Colon (tissue), 2 donors: Measurements from ENCODE around the gene CTIF.

Experiments
- FAIRE-seq: peaks from 2 replicates; lab custom pipeline; 2012; peaks lifted over from hg19 to GRCh38; lab: Jason Lieb, UNC
- donor health status: control.
- donor health status: control.

CTIF gene

GRCh38 chr18:48667276-48668254, 128.7 kb downstream of the CTIF start:
- no peak for FAIRE-seq

- FAIRE-seq: no peak
Measured at GRCh38 chr18:48668466-48669179, 129.8 kb downstream of the CTIF start.

DNA sequence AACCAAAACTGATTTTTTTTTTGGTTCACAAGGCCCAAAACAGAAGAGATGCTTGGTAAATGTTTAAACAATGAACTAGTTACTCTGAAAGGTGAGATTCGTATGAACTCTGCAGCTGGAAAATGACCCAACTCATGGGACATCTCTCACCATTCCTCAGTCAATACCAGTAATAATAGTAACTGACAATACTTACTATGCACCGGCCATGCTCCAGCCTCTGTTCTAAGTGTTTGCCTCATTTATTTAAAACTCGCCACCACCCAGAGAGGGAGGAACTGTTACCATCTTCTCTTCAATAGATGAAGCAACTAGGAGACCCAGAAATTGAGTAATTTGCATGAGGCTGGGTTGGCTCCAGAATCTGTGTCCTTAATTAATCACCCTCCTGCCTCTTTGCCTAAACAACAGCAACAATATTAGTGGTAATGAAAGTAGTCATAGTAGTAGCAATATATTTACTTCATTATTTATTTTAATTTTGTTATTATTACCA, 130.4 kb downstream of the CTIF start:
- no peak for FAIRE-seq

DNA sequence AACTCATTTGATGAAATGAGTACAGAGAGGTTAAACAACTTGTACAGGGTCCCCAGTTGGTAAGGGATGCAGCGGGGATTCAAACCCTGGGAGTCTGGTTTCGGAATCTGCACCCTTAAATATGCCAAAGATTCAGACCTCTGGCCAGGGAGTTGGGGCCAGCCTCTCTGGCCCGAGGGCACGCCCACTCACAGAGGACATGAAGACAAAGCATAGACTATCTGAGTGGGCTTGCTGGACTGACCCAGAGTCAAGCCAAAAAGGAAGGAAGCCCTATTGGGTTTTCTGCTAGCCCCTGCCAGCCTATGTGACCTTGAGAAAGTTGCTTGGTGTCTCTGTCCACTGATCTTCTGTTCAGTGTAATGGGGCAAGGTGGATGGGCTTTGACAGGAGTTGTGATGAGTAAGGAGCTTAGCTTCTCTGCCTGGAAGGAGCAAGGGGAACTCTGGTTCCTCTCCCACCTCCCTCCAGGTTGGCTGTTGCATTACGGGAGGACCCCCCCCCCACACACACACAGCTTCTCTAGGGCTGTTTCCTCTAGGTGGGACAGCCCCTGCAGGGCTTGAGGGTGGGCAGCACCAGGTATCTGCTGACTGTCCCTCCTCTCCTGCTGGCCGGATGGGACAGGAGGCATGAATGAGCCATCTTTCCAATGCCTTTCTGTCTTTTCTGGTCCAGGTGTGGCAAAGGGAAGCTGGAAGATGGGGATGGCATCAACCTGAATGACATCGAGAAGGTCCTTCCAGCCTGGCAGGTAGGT, 131.3 kb downstream of the CTIF start:
- no peak for FAIRE-seq

DNA sequence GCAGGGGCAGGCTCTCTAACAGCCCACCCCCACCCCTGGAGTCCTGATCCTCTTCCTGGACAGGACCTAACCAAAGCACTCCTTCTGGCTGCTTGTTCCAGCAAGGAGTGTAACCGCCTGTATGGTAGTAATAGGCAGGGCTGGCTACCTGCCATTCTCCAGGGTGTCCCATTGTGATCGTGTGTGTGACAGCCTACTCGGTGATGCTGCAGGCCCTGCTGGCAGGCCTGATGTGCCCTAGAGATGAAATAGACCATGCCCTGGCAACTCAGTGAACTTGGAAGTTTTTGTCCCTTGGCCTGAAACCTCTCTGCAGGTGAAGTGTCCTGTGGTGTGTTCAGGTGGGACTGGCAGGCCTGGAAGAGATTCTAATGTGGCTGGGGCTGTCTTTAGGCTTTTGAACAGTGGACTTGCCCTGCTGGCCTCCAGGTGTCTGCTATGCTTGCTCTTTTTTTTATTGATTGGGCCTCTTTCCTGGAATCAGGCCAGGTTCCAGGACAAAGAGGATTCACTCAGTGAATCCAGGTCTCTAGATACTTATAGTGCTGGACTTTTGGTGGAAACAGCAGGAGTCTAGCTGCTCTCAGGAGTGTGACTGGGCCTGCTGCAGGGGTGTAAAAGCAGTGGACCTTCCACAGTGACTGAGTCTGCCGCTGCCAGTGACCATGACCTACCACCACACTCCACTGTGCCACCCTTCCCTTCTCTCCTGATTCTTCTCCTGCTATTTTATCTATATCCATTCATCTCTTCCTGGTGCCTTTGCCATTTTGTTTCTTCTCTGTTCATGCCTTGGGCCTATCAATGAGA, 132.1 kb downstream of the CTIF start:
- no peak for FAIRE-seq

DNA sequence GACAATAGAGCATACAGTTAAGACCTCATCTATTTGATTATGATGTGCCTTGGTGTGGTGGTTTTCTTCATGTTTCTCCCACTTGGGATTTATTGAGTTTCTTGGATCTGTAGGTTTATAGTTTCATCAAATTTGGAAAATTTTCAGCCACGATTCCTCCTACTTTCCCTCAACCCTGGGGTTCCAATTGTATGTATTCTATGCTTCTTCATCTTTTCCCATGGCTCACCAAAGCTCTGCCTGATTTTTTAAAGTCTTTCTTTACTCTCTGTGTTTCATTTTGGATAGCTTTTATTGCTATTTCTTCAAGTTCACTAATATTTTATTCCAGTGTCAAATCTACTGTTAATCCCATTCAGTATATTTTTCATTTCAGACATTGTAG, 132.7 kb downstream of the CTIF start:
- FAIRE-seq: no peak

GRCh38 chr18:48672671-48673340, 134.0 kb downstream of the CTIF start:
- FAIRE-seq: no peak

GRCh38 chr18:48673456-48673852, 134.6 kb downstream of the CTIF start:
- no peak for FAIRE-seq

DNA sequence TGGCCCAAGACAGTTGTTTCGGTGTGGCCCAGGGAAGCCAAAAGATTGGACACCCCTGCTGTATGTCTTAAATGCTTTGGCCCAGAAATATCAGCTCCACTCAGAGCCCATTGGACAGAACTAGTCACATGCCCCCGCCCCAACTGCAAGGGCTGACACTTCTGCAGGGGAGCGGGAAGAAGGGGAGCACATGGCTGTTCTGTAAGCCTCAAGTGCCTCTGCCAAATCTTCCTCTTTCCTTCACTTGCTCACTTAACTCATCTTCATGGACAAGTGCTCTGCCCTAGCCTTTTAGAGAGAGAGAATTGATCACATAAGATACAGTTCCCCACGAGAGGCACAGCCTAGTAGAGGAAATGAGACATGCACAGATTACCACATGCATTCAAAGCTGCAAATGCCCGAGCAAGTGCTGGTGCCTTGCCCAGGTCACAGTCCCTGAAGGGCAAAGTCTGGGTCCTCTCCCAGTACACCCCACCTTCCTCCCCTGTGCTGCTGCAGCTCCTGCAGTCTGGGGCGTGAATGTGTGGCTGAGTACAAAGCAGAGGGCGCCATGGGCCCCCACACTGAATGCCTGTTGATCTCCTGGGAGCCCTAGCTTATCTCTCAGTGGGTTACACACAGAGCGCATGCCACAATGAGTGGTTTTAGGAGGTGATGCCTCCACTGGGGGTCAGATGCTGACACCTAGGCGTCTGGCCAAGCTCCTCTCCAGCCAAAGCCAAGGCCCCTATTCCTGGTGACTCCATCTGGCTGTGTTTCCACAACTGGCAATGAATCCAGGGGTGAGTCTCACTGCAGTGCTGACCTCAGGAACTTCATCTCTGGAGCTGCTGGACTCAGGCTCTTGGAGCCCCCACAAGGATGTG, 135.3 kb downstream of the CTIF start:
- no peak for FAIRE-seq

DNA sequence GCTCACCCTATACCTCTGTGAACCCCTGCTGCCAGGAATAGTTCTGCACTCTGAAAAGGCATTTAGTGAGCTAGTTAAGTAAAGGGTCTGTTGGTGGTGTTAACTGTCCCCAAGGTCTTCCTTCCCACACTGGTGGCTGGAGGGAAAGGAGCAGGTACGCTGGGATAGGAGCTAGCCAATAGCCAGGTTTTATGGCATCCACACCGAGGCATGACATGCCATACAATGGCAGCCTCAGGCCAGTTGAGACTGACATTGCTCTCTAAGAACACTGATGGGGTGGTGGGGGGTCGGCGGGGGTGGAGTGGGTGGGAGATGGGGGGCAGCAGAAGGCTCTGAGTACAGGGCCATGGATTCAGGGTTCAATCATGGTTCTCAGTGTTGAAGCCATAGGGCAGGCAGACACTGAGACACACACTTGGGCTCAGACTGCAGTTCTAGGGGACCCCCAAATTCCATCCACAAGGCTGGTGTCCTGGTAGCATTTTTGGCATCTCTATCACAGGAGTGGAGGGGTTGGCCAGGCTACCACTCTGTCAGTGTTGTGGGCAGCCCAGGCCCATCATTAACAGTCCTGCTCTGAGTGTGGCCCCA, 136.0 kb downstream of the CTIF start:
- FAIRE-seq: no peak

- FAIRE-seq: no peak
Measured at GRCh38 chr18:48675352-48675761, 136.5 kb downstream of the CTIF start.

- FAIRE-seq: no peak
Measured at GRCh38 chr18:48675912-48676311, 137.1 kb downstream of the CTIF start.

- FAIRE-seq: no peak
Measured at GRCh38 chr18:48676346-48676745, 137.5 kb downstream of the CTIF start.

DNA sequence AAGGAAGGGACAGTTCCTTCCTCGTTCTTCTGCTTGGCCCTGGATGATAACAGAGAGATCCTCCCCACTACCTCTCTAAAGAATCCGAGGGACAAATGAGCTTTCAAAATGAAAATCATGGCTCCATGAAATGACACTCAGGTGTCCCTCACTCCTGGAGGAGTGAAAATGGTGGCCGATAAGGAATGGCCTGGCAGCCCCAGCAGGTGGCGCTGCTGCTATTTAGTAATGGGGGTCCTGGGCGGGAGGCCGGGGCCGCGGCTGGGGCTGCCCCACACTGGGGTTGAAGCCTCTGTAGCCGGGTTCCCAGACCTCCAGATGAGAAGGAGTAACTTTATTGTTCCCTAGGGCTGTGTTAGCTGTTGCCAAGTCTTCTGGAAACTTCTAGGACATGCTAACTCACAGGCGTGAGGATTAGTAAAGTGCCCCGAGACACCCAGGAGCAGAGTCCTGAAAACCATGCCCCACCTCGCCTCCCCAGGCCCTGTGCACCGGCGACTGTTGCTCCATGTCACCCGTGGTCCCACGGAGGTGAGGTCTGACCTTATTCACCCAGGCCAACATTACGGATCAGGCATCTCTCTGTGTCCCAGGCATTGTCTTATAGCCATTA, 138.0 kb downstream of the CTIF start:
- no peak for FAIRE-seq

GRCh38 chr18:48678237-48679115, 139.6 kb downstream of the CTIF start:
- no peak for FAIRE-seq

GRCh38 chr18:48679236-48679635, 140.4 kb downstream of the CTIF start:
- no peak for FAIRE-seq

DNA sequence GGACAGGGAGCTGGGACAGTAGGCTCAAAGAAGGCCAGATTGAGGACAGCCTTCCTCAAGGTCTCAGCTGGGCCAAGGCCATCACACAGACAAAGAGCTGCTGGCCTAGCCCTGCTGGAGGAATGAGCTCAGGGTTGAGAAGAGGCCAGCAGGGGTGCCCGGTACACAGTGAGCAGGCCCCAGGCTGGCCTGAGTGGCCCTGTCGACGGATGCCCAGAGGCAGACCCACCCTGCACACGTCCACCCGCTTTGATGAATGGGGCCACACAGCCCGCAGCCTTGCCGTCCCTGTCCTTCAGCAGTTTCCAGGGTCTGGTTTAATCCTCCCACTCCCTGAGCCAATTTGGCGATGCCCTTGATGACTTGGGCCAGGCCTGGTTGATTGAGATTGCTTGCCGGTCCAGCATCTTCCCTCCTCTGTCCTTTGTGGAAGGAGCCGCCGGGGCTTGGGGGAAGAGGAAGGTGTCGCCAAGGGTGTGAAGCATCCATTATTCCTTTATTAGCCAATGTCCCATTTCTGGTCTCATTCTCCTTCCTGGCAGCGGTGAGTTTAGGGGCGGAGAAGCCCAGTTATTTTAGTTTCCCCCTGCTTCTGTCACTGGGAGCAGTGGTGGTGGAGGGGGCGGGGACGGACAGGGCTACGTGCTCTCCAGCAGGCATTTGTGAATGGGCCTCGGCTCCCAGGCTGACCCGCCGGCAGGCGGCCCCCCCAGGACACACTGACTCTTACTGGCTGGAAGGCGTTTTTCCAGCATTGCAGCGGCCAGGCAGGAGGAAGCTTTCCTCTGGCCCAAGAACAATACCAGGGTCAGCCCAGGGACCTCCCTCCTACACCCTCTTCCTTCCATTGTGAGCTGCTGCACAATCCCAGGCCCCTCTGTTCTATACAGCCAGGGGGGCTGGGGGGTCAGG, 141.8 kb downstream of the CTIF start:
- no peak for FAIRE-seq
